ENCODE data around the gene CCT6B.

- no peak for TF ChIP-seq EZH2 (IDR thresholded peaks at IDR 0.05)
- TF ChIP-seq POLR2AphosphoS5 (IDR thresholded peaks at IDR 0.05; ENCODE audit: borderline replicate concordance, low read depth, low read length): no peak
These were observed 31.0 kb downstream of the CCT6B start for GRCh38 chr17:34930283-34930682.

Data from SK-N-MC (cell line).